Measurements from ENCODE around the gene GPR132.

The GPR132 gene

DNA sequence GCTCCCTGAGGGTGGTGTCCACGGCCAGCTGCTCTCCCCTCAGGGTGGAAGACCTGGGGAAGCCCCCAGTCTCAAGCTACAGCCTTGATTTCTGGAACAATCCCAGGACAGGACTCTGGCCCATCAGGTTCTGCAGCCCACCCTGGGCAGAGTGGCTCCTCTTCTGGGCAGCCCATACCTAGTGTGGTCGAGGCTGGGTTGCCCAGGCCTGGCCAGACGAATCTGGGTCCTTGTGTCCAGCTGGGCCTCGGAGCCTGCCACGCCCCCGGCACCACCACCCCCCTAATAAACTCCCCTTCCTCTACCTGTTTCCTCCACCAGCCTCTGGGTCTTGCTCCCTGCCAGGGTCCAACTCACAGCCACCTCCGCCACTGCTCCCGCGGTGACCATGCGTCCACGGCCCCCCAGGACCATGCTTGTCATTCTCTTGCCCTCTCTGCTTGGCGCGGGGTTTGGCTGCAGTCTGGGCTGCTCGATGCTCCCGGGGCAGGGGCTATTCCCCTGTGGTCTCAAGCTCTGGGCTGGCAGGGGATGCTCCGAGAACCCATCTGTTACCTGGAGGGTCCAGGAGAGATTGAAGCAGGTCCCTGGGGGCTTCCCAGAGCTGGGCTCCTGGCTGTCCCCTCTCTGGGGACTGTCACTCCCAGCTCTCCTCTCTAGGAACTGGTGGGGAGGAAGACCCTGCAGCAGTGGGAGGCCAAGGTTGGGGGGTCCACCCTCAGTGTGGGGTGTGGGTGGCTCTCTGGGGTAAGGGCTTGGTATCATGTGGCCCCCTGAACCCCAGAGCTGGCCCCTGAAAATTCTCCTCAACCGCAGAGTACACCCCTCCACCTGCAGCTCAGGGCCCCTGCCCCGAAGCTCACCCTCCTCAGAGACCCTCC is 8.7 kb upstream of the GPR132 start:
- TF ChIP-seq, protein P1, sequence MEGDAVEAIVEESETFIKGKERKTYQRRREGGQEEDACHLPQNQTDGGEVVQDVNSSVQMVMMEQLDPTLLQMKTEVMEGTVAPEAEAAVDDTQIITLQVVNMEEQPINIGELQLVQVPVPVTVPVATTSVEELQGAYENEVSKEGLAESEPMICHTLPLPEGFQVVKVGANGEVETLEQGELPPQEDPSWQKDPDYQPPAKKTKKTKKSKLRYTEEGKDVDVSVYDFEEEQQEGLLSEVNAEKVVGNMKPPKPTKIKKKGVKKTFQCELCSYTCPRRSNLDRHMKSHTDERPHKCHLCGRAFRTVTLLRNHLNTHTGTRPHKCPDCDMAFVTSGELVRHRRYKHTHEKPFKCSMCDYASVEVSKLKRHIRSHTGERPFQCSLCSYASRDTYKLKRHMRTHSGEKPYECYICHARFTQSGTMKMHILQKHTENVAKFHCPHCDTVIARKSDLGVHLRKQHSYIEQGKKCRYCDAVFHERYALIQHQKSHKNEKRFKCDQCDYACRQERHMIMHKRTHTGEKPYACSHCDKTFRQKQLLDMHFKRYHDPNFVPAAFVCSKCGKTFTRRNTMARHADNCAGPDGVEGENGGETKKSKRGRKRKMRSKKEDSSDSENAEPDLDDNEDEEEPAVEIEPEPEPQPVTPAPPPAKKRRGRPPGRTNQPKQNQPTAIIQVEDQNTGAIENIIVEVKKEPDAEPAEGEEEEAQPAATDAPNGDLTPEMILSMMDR (IDR thresholded peaks at IDR 0.05; ENCODE audit: control extremely low read depth, extremely low read depth, low read depth, missing control alignments) = no peak
- no peak for DNase-seq (ENCODE audit: extremely low spot score)
- POLR2A ChIA-PET = interaction anchor here (0.9 to 1.2 kb wide), 2 partner anchors 10 to 14 kb away, joined by 4 read pairs; no protein-coding TSS in a partner anchor
- CTCF ChIA-PET = interaction anchor here (0.7 to 9.8 kb wide), 9 partner anchors 8 to 407 kb away, joined by 3 to 128 read pairs (median 4); partner anchors contain the start of gene GPR132

GRCh38 chr14:105072892-105073719 is 7.9 kb upstream of the GPR132 start:
- no peak for DNase-seq (ENCODE audit: extremely low spot score)
- ChIA-PET CTCF (interaction anchor here (0.7 to 9.8 kb wide), 5 partner anchors 7 to 28 kb away, joined by 3 to 128 read pairs (median 4); partner anchors contain the start of gene GPR132), POLR2A (interaction anchor here (0.5 kb wide), 1 partner anchor 555 kb away, joined by 3 read pairs; no protein-coding TSS in a partner anchor)
- TF ChIP-seq, protein P1 (IDR thresholded peaks at IDR 0.05; ENCODE audit: control extremely low read depth, extremely low read depth, low read depth, missing control alignments) = no peak

GRCh38 chr14:105072381-105072861 is 7.2 kb upstream of the GPR132 start:
- ChIA-PET CTCF (interaction anchor here (1.8 to 9.8 kb wide), 2 partner anchors 9 to 16 kb away, joined by 8 to 128 read pairs; no protein-coding TSS in a partner anchor), POLR2A (interaction anchor here (0.5 kb wide), 1 partner anchor 556 kb away, joined by 3 read pairs; no protein-coding TSS in a partner anchor)
- DNase-seq (ENCODE audit: extremely low spot score) = no peak

GRCh38 chr14:105071942-105072341 is 6.7 kb upstream of the GPR132 start:
- DNase-seq (ENCODE audit: extremely low spot score) = no peak
- ChIA-PET CTCF (interaction anchor here (1.7 to 9.8 kb wide), 4 partner anchors 10 to 26 kb away, joined by 4 to 128 read pairs (median 10); no protein-coding TSS in a partner anchor), POLR2A (interaction anchor here (0.5 kb wide), 1 partner anchor 14 kb away, joined by 5 read pairs; no protein-coding TSS in a partner anchor)
- TF ChIP-seq, protein P1 (IDR thresholded peaks at IDR 0.05; ENCODE audit: control extremely low read depth, extremely low read depth, low read depth, missing control alignments) = no peak

More at GRCh38 chr14:105072381-105072861, 7.2 kb upstream of the GPR132 start:
- TF ChIP-seq, protein P1 (IDR thresholded peaks at IDR 0.05; ENCODE audit: control extremely low read depth, extremely low read depth, low read depth, missing control alignments) = no peak

- CTCF ChIA-PET = interaction anchor here (0.8 to 9.8 kb wide), 7 partner anchors 10 to 409 kb away, joined by 3 to 128 read pairs (median 3); no protein-coding TSS in a partner anchor
- TF ChIP-seq, protein P1 (IDR thresholded peaks at IDR 0.05; ENCODE audit: control extremely low read depth, extremely low read depth, low read depth, missing control alignments) = no peak
- POLR2A ChIA-PET = no interaction called here
These were observed 6.1 kb upstream of the GPR132 start for GRCh38 chr14:105071326-105071725.

More at GRCh38 chr14:105071326-105071725, 6.1 kb upstream of the GPR132 start:
- DNase-seq (ENCODE audit: extremely low spot score) = no peak

Measured in GM10248 (cell line).